DOHH2 (cell line): Measurements from ENCODE around the gene AKAP8L.

Experiments
- H3F3A ChIP-seq: fragments of 200-600 bp; sonication (generic), shearing (Covaris generic); 2 replicates; pipeline ENCODE4 v1.6.0; 2016; ENCODE audit warnings: antibody characterized with exemption, mild to moderate bottlenecking; ENCODE audit not compliant: control insufficient read depth, insufficient read depth
- H3K27ac ChIP-seq: fragments of 200-600 bp; sonication (generic); 2 replicates; pipeline ENCODE4 v1.5.1; 2014; ENCODE audit warnings: low read depth, mild to moderate bottlenecking, low read length, moderate library complexity
- H3K27me3 ChIP-seq: fragments of 200-600 bp; sonication (generic); 2 replicates; pipeline ENCODE4 v1.6.1; 2014; ENCODE audit warnings: mild to moderate bottlenecking, low read length, mixed read lengths; ENCODE audit not compliant: control insufficient read depth
- H3K36me3 ChIP-seq: fragments of 200-600 bp; sonication (generic); 2 replicates; pipeline ENCODE4 v1.6.1; 2014; ENCODE audit warnings: mild to moderate bottlenecking, low read length, moderate library complexity, mixed read lengths; ENCODE audit not compliant: control insufficient read depth
- H3K4me1 ChIP-seq: fragments of 200-600 bp; sonication (generic); 2 replicates; pipeline ENCODE4 v1.6.1; 2014; ENCODE audit warnings: mild to moderate bottlenecking, low read length, mixed read lengths; ENCODE audit not compliant: control insufficient read depth
- H3K4me2 ChIP-seq: fragments of 200-600 bp; sonication (generic); 2 replicates; pipeline ENCODE4 v1.6.0; 2014; ENCODE audit warnings: mild to moderate bottlenecking, low read length, moderate library complexity
- H3K4me3 ChIP-seq: fragments of 200-600 bp; sonication (generic); 2 replicates; pipeline ENCODE4 v1.5.1; 2014; ENCODE audit warnings: mild to moderate bottlenecking, low read length, mixed read lengths
- H3K79me2 ChIP-seq: fragments of 200-600 bp; sonication (generic); 2 replicates; pipeline ENCODE4 v1.6.1; 2014; ENCODE audit warnings: mild to moderate bottlenecking, low read length, mixed read lengths; ENCODE audit not compliant: control insufficient read depth
- H3K9me2 ChIP-seq: fragments of 200-600 bp; sonication (generic); replicated peaks from 2 replicates; pipeline ENCODE4 v1.6.1; 2014; ENCODE audit warnings: mild to moderate bottlenecking, low read length, mixed read lengths; ENCODE audit not compliant: control insufficient read depth
- H3K9me3 ChIP-seq: fragments of 200-600 bp; sonication (generic); 2 replicates; pipeline ENCODE4 v1.6.1; 2014; ENCODE audit warnings: antibody characterized with exemption, low read length, mixed read lengths; ENCODE audit not compliant: control insufficient read depth, insufficient read depth
- H4K20me1 ChIP-seq: fragments of 200-600 bp; sonication (generic); 2 replicates; pipeline ENCODE4 v1.6.0; 2014; ENCODE audit warnings: low read depth, mild to moderate bottlenecking, antibody characterized with exemption, low read length, moderate library complexity; ENCODE audit not compliant: control insufficient read depth, insufficient read depth
- EZH2phosphoT487 ChIP-seq: fragments of 200-600 bp; sonication (generic); IDR thresholded peaks from 2 replicates; pipeline ENCODE4 v1.6.1; 2017; ENCODE audit warnings: borderline replicate concordance, mild to moderate bottlenecking, antibody characterized with exemption, low read length, moderate library complexity, mixed read lengths
- TF ChIP-seq, protein P1 (sequence below): fragments of 200-600 bp; sonication (generic); IDR thresholded peaks from one replicate; pipeline ENCODE4 v1.5.1; 2014; ENCODE audit warnings: antibody characterized with exemption, mild to moderate bottlenecking, low read depth, low read length; ENCODE audit not compliant: poor library complexity, severe bottlenecking

AKAP8L gene

DNA sequence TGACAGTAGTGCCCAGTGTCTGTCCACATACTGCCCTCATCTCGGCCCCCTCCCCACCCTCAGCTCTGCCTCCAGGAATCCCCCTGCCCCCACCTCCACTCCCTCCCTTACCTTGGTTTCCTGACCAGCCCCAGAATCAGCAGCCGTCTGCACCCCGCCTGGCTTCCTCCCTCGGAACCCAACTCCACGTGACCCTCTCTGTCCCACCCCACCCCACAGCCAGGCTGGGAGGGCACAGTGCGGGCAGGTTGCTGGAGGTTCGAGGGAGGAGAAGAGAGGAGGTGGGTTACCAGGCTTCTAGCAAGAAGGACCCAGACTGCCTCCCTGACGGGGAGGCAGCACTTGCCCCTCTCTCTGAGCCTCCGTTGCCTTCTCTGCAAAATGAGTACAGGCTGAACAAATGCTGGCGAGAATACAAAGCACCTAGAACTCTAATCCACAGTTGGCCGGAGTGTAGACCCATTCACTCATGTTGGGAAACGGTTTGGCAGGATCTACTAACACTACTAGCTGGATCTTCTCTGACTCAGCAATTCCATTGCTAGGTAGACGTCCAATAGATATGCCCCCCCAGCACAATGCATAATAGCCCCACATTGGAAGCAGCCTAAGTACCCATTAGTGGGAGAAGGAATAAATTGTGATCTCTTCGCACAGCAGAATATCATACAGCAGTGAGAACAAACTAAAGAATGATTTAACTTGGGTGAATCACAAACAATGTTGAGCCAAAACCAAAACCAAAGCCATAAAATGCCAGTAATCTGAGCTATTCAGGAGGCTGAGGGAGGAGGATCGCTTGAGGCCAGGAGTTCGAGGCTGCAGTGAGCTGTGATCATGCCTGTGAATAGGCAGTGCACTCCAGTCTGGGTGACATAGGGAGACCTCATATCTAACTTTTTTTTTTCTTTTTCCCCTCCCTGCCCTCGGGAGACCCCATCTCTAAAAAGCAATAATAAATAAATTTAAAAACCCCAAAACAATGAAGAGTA is 45.9 kb upstream of the AKAP8L start, which contains the start of gene RASAL3:
RASAL3 (minus strand) TSS at position 151 of the 992 bp plus-strand sequence. CDS start 186 bp downstream, outside the sequence.
- Histone ChIP-seq H3K36me3 (peaks cover 3% of the 10 kb centered on the region), H3K27ac (peak within 1 kb of the TSS; percentile 72), H3K4me1 (peaks cover 38% of the 10 kb centered on the region), H3K9me2 (no peaks in the 10 kb centered on the region), H3F3A (0 out of 2 replicates have a peak, but pooled peaks cover 5% of the 10 kb centered on the region), H3K27me3 (peaks cover 9% of the 10 kb centered on the region), H3K4me3 (peak within 1 kb of the TSS; percentile 93), H3K79me2 (peaks cover 15% of the 10 kb centered on the region), H3K9me3 (no peaks in the 10 kb centered on the region), H3K4me2 (peak within 1 kb of the TSS; percentile 72), H4K20me1 (no peaks in the 10 kb centered on the region)
- no peak for TF ChIP-seq EZH2phosphoT487
- TF ChIP-seq, protein P1, sequence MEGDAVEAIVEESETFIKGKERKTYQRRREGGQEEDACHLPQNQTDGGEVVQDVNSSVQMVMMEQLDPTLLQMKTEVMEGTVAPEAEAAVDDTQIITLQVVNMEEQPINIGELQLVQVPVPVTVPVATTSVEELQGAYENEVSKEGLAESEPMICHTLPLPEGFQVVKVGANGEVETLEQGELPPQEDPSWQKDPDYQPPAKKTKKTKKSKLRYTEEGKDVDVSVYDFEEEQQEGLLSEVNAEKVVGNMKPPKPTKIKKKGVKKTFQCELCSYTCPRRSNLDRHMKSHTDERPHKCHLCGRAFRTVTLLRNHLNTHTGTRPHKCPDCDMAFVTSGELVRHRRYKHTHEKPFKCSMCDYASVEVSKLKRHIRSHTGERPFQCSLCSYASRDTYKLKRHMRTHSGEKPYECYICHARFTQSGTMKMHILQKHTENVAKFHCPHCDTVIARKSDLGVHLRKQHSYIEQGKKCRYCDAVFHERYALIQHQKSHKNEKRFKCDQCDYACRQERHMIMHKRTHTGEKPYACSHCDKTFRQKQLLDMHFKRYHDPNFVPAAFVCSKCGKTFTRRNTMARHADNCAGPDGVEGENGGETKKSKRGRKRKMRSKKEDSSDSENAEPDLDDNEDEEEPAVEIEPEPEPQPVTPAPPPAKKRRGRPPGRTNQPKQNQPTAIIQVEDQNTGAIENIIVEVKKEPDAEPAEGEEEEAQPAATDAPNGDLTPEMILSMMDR: no peak

DNA sequence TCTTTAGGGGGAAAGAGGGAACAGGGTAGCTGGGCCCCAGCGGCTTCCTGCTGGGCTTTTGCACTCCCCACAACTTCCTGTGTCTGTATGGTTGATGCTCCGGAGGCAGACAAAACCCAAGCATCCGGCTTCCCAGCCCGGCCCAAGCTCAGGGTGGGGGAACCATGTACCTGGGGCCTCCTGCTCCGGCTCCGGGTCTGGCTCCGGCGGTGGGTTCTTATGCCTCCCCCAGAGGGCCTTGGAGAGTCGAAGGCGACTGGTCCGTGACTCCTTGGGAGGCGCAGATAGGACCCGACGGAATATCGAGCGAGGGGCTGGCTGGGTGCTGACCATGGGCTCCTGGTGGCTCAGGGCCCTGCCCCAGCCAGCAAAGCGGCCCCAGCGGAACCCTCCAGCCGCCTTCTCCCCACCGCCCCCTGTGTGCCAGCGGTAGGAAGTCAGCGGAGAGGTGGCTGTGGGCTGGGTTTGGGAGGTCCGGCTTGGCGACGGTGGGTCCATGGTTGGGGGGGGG is 45.1 kb upstream of the AKAP8L start:
- H3K79me2 ChIP-seq: peaks cover 15% of the 10 kb centered on the region
- H3K27ac ChIP-seq: peak overlapping the region; percentile 72
- H3K4me2 ChIP-seq: peak overlapping the region; percentile 72
- H3K4me3 ChIP-seq: peak overlapping the region; percentile 93
- H4K20me1 ChIP-seq: no peaks in the 10 kb centered on the region
- peaks cover 1% of the 10 kb centered on the region for H3K27me3 ChIP-seq
- peaks cover 3% of the 10 kb centered on the region for H3K36me3 ChIP-seq
- H3F3A ChIP-seq: 0 out of 2 replicates have a peak, but pooled peaks cover 5% of the 10 kb centered on the region
- no peaks in the 10 kb centered on the region for H3K9me3 ChIP-seq
- peaks cover 33% of the 10 kb centered on the region for H3K4me1 ChIP-seq
- H3K9me2 ChIP-seq: no peaks in the 10 kb centered on the region
- no peak for TF ChIP-seq EZH2phosphoT487
- TF ChIP-seq, protein P1: no peak

DNA sequence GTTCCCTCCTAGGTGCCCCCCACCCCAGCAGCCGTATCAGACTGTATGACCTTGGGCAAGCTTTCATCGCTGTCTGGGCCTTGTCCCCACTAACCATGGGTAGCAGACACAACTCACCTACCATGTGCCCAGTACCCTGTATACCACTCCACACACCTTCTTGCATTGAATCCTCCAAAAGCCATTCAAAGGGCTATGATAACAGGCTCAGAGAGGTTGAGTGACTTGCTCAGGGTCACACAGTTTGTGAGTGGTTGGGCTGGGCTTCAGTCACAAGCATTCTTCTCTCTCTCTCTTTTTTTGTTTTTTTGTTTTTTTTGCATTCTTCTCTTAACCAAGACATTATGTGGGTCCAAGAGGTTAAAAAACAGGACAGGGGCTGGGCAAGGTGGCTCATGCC is 42.9 kb upstream of the AKAP8L start:
- no peaks in the 10 kb centered on the region for H3K9me2 ChIP-seq
- H3K27ac ChIP-seq: no peak overlapping the region
- no peaks in the 10 kb centered on the region for H3K27me3 ChIP-seq
- H4K20me1 ChIP-seq: no peaks in the 10 kb centered on the region
- H3F3A ChIP-seq: 0 out of 2 replicates have a peak, but pooled peaks cover under 1% of the 10 kb centered on the region
- peaks cover 10% of the 10 kb centered on the region for H3K36me3 ChIP-seq
- no peaks in the 10 kb centered on the region for H3K9me3 ChIP-seq
- H3K4me2 ChIP-seq: no peak overlapping the region
- H3K79me2 ChIP-seq: peaks cover 15% of the 10 kb centered on the region
- TF ChIP-seq, protein P1: no peak
- no peak for TF ChIP-seq EZH2phosphoT487
- H3K4me1 ChIP-seq: peaks cover 25% of the 10 kb centered on the region
- H3K4me3 ChIP-seq: no peak overlapping the region
